GM18867 (cell line): ENCODE results near the gene RTN4IP1.
"Not testable (repeated sequence)": the region's sequence is repeated elsewhere in the genome, so short reads cannot be mapped to it uniquely, and the experiment has no call there.

Source experiments
- ATAC-seq: cut with Tn5 transposase; IDR thresholded peaks from one replicate; pipeline ENCODE4 v1.9.1; 2021; ENCODE audit warnings: mild to moderate bottlenecking, moderate library complexity; ENCODE audit not compliant: unreplicated experiment

RTN4IP1 gene

DNA sequence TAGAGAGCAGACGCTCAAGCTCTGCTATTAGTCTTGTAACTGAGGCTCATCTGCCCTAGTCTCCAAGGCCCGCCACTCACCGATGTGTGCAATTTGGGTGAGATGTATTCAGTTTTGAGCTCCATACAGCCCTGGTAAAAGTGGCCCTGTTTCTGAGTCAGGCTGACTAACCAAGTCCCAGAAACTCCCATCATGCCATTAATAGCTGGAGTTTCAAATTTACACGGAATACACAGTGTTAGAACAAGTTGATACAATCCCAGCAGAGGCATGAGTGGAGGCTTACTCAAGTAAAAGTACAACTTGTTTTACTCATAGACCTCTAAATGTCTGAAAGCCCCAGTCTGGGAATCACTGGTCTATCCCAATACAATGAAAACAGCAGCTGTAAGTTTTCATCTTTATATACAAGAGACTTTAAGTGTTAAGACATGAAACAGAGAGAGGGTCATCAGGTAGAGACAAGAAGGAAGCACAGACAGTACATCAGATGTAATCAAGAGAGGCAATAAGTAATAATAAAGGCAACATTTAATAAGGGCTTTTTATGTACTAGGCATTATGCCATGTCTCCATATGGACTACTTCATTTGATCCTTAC lies 42.4 kb downstream of the RTN4IP1 start:
- ATAC-seq = no peak

DNA sequence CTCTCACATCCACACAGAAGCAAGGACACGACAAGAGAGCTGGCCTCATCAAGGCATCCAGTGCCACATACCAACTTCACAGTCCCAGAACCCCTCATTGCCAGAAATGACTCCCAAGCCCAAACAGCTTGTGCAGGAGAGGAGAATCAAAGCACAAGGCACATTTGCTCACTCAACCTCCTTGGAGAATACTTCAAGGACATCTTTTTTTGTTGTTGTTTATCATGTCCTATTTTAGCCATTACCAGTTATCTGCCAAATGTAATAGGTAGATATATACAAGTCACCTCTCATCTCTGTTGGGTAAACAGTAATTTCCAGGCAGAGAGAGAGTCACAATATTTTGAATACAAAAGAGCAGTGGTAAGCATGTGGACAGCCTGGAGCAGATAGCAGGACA lies 47.8 kb downstream of the RTN4IP1 start:
- no peak for ATAC-seq

DNA sequence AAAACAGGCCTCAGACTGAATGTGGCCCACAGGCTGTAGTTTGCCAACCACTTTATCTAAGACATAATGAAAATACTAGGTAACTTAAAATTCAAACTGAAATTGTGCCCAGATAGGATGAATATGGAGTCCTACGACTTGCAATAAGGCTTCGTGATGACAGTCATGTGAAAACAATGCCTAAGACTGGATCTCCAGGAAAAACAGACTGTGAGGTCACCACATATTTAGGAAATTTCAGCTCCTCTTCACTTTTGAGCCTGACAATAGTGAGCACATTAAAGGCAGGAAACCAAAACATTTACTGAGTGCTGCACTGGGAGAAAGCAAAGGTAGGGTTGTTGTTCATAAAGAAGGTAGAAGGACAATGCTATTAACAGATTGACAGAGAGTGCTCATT lies 50.0 kb downstream of the RTN4IP1 start:
- ATAC-seq = no peak

DNA sequence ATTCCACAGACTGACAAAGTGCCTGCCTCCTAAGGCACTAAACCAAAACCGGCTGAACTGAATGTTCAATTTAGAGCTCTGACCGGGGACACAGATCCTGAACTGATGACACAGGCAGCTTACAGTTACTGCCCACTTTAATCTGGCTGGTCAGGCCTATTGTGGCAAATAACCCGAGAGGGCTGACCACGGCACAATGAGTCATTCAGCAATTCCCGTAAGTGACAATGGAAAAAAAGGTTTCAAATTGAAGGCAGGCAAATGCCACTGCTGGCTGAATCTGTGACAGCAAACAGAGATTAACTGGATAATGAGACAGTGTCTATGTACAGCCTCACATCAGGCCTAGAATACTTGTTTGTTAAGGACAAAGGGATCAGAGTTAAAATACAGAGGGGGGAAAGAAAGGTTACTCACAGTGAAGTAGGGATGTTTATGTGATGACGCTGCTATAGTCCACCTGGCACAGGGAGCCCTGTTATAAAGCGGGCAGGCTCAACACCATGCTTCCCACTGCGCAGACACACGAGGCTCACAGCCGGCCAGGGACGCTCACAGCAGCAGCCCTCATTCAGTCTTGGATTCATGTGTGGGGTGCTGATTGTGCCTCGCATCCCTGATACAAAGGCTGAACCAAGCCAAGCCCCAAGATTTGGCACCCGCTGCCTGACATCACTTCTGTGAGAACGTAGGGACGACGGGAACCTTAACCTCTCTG lies 54.4 kb downstream of the RTN4IP1 start:
- no peak for ATAC-seq

DNA sequence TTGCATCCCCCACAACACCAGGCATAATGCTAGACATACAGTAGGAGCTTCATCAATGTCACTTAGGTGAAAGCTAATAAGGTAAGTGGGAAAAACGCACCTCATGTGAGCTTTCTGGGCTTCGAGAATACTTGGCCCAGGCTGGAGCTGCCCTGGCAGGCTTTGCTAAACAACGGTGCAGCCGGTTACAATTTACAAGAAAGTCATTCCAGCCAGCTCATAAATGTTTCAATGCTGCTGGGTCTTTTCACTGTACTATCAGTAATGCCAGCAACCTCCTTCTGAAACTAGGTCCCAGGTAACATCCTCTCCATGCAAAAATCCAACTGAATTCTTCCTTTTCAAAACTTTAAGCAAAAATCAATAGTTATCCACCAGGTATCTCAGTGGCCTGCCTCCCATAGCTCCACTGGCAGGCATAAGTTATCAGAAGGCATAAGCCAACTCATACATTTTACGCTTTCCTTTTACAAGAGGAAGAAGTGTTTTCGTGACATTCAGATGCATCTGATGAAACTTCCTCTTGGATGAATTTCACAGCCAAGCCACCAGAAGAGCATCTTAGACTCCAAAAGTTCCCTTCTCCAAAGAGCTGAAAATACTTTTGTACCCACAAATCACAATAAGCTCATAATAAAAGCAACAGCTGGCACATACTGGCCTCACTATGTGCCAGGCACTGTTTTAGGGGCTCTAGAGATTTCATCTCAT lies 56.3 kb downstream of the RTN4IP1 start:
- no peak for ATAC-seq

DNA sequence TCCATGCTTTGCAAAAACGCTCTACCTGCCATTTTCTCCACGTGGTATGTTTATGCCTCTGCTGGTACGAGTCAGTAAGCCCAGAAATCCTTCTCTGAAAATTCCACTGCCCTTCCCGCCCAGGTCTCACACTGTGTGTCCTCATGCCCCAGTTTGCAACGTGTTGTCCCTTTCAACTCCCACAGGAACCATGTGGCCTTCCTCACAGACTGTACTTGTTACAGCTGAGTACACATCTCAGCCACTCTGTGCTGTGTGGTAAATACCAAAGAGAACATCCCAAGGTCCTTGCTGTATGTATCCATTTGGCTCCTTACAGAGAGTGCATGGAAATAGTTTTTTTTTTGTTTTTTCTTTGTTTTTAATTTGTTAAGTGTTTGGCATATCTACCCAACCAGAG lies 56.9 kb downstream of the RTN4IP1 start:
- ATAC-seq = no peak

DNA sequence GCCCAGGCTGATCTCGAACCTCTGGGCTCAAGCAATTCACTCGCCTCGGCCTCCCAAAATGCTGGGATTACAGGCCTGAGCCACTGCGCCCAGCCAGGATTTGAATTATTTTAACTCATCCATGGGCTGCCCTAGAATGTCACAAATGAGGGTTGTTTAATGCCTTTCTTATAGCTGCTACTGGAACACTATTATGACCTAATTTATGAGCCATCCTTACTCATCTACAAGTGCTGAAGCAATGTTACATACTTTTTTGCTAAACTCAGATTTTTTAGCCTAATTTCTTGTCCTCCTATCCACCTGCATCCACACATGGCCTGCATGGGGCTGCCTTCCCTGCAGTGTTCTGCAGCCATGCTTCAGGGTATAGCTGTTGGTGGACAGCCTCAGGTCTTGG lies 59.9 kb downstream of the RTN4IP1 start:
- no peak for ATAC-seq

DNA sequence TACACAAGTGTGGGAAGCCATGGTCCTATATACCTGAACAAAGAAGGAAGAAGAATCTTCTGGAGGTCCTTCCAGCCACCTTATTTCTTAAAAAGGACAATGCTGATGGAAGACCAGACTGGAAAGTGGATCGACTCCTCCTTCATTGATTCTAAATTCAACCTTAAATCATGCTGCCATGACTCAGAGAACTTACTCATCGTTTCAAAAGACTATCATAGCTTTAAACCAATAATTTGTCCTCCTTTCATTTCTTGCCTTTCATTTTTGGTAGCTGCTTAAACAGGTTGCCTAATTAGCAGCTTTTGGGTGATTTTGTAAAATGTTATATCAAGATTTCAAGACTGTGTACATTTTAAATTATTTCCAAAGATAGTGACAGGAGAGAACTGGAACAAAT lies 60.8 kb downstream of the RTN4IP1 start:
- no peak for ATAC-seq

DNA sequence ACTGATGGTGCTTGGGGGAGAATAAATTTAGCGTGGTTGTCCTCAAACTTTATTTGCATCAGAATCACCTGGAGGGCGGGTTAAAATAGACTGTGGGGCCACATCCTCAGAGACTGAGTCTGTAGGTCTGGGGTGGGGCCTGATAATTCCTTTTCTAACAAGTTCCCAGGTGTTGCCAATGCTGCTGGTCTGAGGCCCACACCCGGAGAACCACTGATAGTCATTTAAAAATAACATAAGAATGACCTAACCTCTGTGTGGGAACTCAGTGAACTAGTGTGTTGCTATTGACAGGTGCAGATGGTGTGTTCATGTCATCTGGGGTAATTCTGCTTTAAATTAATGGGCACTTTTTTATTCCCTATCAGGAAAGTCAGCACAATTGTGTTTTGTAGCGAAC lies 64.8 kb downstream of the RTN4IP1 start:
- ATAC-seq = no peak

DNA sequence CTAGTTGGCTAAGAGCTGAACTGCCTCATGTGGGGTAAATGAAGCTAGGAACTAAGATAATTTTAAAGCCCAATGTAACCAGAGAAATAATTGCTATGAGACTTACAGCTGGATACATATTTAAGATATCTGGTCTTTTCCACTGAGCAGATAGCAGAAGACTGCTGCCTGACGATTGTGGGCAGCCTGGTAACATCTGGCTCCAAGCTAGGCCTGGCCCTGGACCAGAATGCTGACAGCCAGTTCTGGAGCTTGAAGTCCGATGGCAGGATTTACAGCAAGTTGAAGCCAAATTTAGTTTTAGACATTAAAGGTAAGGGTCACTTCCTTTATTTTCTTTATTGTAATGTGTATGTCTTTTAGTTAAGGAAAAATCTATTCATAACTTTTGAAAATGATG lies 65.7 kb downstream of the RTN4IP1 start:
- no peak for ATAC-seq

DNA sequence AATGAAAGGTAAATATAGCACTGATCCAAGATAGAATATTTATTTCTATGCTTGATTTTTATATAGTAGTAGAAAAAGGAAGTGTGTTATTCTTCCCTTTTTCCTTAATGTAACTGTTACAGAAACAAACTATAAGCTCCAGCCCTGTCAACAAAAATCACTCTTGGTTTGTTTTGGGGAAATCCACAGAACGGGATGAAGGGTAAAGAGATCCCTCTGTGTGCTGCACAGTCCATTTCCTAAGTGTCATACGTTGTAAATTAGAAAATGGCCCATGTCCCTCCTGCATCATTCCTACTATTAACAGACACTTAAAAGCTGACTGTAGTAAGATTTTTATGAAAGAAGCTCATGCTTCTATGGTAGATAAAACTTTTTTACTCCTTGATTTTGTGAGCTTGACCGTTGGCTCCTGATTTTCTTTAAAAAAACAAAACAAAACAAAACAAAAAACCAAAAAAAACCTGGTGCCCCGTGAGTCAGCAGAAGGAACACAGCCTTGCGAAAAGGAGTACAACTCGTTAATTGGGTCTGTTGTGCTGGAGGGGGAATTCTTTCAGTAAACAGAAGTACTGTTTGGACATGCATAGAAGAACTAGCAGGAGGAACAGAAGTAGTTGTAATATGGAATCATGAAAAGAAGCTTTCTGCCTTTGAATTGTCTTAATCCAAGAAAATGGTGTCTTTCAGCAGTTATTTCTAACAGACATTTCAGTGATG lies 67.5 kb downstream of the RTN4IP1 start:
- no peak for ATAC-seq

DNA sequence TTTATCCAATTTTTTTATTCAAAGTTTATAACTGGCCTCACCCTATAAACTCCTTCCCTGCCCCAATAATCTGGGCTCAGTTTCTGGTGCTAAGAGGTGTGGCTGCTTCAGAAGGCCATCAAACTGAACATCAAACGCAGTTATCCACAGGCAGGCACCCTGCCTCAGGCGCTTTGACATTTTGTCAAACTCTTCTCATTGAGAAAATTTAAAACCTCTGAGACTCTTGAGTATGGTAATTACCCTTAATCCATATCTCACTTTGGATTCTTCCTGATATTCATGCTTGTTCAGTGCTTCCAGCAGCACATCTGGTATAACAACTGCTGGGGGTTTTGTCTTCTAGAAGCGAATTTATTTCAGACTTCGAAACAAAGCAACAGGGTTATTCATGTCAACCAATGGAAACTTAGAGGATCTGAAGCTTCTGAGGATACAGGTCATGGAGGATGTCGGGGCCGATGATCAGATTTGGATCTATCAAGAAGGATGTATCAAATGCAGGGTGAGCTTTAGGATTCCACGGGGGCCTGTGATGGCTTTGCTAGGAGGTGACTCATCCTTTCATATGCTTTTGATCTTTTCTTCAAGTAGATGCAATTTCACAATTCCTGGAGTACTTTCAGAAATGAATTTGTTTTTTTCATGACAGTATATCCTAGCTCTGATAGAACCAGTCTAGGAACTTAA lies 68.2 kb downstream of the RTN4IP1 start:
- no peak for ATAC-seq

DNA sequence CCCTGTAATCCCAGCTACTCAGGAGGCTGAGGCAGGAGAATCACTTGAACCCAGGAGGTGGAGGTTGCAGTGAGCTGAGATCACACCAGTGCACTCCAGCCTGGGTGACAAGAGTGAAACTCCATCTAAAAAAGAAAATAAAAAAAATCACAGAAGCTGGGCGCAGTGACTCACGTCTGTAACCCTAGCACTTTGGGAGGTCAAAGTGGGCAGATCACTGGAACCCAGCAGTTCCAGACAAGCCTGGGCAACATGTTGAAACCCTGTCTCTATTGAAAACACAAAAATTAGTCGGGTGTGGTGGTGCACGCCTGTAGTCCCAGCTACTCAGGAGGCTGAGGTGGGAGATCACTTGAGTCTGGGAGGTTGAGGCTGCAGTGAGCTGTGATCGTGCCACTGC lies 69.6 kb downstream of the RTN4IP1 start:
- ATAC-seq = not testable (repeated sequence)

DNA sequence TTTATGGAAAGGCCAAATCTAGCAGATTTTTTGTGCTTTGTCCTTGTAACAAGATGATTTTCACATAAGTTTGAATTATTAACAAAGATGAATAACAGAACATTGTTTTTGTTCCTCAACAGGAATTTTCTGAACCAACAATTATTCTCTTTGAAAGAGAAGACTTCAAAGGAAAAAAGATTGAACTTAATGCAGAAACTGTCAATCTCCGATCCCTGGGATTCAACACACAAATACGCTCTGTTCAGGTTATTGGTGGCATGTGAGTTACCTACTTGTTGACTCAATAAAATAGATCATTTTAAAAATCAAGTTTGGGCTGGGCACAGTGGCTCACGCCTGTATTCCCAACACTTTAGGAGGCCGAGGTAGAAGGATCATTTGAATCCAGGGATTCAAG lies 70.9 kb downstream of the RTN4IP1 start:
- ATAC-seq = no peak

DNA sequence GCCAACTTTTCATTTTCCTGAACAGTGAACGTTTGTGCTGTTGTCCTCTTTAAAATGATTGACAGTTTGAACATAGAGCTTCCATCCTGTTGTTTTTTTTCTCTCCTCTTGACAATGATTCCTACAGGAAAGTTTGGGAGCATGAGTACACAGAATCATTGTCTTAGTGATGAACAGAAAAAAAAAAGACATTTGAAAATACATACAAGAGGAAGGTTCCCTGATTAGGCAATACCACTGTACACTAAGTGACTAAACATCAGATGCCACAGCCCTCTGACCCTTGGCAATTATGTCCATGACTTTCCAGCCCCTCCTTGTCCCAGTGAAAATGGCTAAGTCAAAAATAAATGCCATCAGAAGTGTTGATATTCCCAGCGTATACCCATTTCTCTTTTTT lies 71.5 kb downstream of the RTN4IP1 start:
- ATAC-seq = no peak

DNA sequence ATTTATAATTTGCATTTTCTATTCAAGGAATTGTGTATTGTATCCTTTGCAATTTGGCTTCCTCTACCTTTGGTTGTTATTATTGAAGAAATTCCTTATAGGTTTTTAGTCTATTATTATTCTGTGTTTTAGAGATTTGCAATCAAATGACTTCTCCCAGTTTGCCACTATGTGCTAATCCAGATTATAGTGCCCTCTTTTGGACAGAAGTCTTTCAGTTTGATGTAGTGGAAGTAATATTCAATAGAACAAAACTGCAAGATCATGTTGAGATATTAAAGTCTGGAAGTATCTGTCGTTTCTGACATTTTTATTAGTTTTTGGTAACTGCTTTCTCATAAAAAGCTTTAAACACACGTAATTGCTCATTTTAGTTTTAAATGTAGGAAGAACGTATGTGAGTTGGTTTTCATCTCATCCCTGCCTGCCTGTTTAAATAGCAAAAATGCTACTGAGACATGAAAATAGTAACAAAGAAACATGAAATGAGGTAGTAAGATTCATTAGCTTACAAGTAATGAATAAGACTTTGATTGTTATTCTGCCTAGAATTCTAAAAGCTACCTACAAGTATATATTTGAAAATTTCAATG lies 72.8 kb downstream of the RTN4IP1 start:
- no peak for ATAC-seq

DNA sequence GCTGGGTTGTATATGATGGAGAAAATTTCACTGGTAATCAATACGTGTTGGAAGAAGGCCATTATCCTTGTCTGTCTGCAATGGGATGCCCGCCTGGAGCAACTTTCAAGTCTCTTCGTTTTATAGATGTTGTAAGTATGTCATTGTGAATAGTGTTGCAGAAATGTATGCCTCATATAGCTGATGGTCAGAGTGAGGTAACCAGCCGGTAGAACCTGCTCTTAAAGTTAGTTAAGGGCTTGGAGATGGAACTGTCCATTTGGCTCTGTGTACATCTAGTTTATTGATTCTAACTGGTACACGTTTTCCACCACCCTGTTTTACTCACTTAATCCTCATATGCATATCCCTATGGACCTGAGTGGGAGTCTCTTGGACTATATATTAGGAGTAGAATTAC lies 73.5 kb downstream of the RTN4IP1 start:
- ATAC-seq = no peak

DNA sequence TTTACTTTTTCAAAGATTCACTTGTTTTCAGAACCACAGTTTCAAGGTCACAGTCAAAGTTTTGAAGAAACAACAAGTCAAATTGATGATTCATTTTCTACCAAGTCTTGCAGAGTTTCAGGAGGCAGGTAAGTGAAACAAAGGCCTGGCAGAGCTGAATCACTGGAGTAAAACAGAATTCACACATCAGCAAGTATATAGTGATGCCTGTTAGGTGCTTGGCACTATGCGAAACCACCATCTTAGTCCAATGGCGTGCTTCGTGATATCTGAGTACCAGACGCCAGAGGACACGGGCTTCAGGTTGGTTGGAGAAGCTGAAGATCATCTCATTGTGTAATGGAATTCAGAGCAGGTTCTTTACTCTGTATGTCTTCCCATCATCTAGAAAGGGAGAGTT lies 75.9 kb downstream of the RTN4IP1 start:
- ATAC-seq = no peak

DNA sequence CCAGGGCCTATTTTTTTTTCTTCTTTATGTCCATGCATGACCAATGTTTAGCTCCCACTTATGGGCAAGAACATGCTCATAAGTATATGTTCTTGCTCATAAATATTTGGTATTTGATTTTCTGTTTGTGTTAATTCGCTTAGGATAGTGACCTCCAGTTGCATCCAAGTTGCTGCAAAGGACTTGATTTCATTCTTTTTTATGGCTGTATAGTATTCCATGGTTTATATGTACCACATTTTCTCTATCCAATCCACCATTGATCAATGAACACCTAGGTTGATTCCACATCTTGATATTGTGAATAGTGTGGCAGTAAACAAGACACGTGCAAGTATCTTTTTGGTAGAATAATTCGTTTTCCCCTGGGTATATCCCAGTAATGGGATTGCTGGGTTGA lies 78.1 kb downstream of the RTN4IP1 start:
- no peak for ATAC-seq

DNA sequence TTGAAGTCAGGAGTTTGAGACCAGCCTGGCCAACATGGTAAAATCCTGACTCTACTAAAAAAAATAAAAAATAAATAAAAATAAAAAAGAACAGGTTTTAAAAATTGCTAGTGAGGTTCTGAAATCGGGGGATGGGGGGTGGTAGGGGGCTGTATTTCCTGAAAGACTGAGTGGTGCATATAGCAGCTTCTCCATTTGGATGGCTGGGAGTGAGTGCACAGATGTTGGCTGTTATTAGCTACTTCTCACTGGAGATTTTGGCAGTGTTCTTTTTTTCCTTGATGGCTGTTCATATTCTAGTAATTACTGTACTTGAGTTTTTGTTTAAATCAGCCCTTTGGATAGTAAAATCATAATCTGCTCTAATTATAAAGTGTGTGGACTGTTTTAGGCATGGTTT lies 79.8 kb downstream of the RTN4IP1 start:
- ATAC-seq = no peak
